Activated T-helper 17 cell treated with anti-CD3 and anti-CD28 coated beads, Interleukin-2, amount 50 U/mL, for 72 hours (primary cell): Measurements from ENCODE around the gene ST8SIA4. TPM values are rescaled to one million over a fixed set of nuclear protein-coding genes. Genes with fewer than 3 reads are reported as not detected.

Experiments
- ATAC-seq: fragments of 150-1000 bp; cut with Tn5 transposase; replicated peaks from 2 replicates; pipeline ENCODE4 v1.10.0; 2021; ENCODE audit warnings: mild to moderate bottlenecking, moderate library complexity
- H3K27ac Mint-ChIP-seq: one replicate; pipeline ENCODE4 v1.8.0; 2022; ENCODE audit warnings: mixed read lengths
- H3K27me3 Mint-ChIP-seq: one replicate; pipeline ENCODE4 v1.8.0; 2022; ENCODE audit warnings: mixed read lengths
- H3K36me3 Mint-ChIP-seq: one replicate; pipeline ENCODE4 v1.8.0; 2022; ENCODE audit warnings: low read depth, mild to moderate bottlenecking, mixed read lengths
- H3K4me1 Mint-ChIP-seq: one replicate; pipeline ENCODE4 v1.8.0; 2022; ENCODE audit warnings: mixed read lengths
- H3K4me3 Mint-ChIP-seq: one replicate; pipeline ENCODE4 v1.8.0; 2022; ENCODE audit warnings: mild to moderate bottlenecking, mixed read lengths
- H3K9me3 Mint-ChIP-seq: one replicate; pipeline ENCODE4 v1.8.0; 2022; ENCODE audit warnings: mixed read lengths
- total RNA-seq, 2 donors: library from RNA; stranded (reverse); gene quantifications; one replicate each; pipeline ENCODE4 v1.2.3, GENCODE V29; 2022

ST8SIA4 gene
- total RNA-seq, 2 donors from 2014 or later, result 42.8 to 73.7 TPM

DNA sequence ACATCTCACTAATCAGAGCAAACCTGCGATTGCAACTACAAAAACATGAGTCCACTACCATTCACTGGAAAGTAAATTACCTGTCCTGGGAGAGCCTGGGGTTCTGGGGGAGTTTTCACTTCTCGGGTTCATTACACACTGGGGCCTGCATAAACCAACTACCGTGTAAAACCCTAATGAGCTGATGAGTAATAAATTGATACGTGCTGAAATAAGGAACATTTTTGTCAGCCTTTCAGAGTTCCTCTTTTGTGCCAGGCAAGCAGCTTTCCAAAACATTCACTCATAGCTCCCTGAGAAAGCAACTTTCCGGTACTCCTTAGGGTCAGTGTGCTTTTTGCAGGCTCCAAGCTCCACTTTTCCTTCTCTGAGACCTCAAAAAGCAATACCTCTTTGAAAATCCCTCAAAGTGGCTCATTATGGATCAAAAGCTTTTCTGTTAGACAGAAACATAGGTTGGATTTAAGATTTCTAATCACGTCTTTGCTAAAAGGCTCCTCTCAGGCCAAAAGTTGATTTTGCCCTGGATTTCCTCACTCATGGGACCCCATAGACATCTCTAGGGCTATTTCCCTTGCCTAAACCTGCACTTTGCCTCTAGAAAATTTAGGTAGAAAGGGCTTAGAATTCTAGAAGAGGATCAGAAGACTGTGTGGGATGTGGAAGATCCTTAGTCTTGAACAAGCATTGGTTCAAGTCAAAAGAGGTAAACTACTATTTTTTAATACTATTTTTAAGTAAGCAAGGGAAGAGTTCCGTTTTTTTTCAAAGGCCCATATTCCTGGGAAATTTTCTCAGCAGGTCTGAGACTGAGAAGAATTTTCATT, 74.8 kb downstream of the ST8SIA4 start:
- H3K9me3 Mint-ChIP-seq, result no peaks in the 10 kb centered on the region
- peaks cover 38% of the 10 kb centered on the region for H3K4me1 Mint-ChIP-seq
- peak; percentile 84 for ATAC-seq
- H3K27ac Mint-ChIP-seq, result peak overlapping the region; percentile 84
- H3K36me3 Mint-ChIP-seq, result peaks cover 45% of the 10 kb centered on the region
- no peaks in the 10 kb centered on the region for H3K27me3 Mint-ChIP-seq
- peak overlapping the region; percentile 66 for H3K4me3 Mint-ChIP-seq

DNA sequence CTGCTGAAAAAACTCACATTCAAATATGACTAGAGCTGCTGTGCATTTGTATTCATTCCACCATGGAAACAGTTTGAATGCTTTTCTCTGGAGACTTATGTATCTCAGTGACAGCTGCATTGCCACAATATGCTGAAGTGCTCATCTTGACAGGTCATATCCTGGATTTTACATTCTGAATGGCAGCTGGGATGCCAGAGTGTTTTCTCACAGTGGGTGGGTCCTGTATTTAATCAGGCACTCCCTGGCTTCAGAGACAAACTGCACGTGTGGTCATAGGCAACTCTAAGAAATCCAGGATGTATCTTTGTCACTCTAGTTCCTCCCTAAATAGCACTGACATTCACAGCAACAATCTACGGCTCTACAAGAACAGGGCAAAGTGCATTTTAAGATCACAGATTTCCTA, 75.6 kb downstream of the ST8SIA4 start:
- peak; percentile 34 for ATAC-seq
- H3K36me3 Mint-ChIP-seq, result peaks cover 40% of the 10 kb centered on the region
- H3K4me1 Mint-ChIP-seq, result peaks cover 34% of the 10 kb centered on the region
- H3K27ac Mint-ChIP-seq, result peak overlapping the region; percentile 84
- H3K4me3 Mint-ChIP-seq, result peak overlapping the region; percentile 66
- no peaks in the 10 kb centered on the region for H3K27me3 Mint-ChIP-seq
- no peaks in the 10 kb centered on the region for H3K9me3 Mint-ChIP-seq

DNA sequence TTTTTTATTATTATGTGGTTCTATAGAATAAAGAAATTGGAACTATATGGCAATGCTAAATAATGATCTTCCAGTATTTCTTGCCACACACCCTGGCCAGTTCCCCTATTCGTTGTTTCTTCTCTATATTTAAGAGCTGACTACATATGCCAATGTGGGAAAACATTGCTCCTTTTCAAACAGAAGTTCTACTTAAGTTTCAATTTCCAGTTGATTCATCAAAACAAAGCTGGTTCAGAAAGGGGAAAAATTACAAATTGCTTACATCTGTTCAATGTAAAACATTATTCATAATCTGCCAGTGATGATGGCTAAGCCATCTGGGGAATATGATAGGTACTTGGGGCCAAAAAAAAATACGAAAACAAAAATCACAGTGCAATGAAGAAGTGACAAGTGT, 76.9 kb downstream of the ST8SIA4 start:
- H3K9me3 Mint-ChIP-seq, result no peaks in the 10 kb centered on the region
- H3K4me1 Mint-ChIP-seq, result peaks cover 36% of the 10 kb centered on the region
- peak overlapping the region; percentile 58 for H3K4me3 Mint-ChIP-seq
- peaks cover 41% of the 10 kb centered on the region for H3K36me3 Mint-ChIP-seq
- peak overlapping the region; percentile 82 for H3K27ac Mint-ChIP-seq
- no peaks in the 10 kb centered on the region for H3K27me3 Mint-ChIP-seq
- ATAC-seq, result peak; percentile 75

DNA sequence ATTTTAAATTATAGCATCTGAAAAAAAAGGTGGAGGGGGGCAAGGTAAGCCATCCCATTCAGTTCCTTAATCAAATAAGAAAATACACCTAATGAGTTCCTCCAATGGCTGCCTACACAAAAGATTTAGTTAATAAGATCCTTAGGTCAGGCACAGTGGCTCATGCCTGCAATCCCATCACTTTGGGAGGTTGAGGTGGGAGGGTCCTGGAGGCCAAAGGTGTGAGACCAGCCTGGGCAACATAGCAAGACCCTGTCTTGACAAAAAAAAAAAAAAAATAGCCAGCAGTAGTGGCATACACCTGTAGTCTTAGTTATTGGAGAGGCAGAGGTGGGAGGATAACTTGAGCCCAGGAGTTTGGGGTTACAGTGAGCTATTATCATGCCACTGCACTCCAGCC, 78.4 kb downstream of the ST8SIA4 start:
- no peaks in the 10 kb centered on the region for H3K9me3 Mint-ChIP-seq
- ATAC-seq, result no peak
- H3K27me3 Mint-ChIP-seq, result no peaks in the 10 kb centered on the region
- H3K27ac Mint-ChIP-seq, result no peak overlapping the region
- H3K36me3 Mint-ChIP-seq, result peaks cover 50% of the 10 kb centered on the region
- H3K4me1 Mint-ChIP-seq, result peaks cover 36% of the 10 kb centered on the region
- no peak overlapping the region for H3K4me3 Mint-ChIP-seq

DNA sequence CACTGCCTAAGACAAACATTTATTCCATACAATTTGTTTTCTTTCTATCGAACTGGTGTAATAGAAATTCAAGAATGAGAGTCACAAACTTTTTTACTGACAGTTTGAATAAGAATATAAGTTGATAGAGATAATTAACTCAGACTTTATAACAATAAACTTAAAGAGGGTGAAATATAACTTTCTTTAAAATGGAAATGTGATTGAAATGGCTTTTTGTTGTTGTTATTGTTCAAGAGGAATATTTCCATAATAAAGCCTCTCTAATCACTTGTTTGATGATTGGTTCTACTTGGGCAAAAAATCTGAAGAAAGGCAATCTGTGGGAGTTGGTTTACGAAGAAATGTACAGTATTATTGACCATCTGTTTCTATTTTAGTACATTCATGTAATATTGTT, 79.3 kb downstream of the ST8SIA4 start:
- peaks cover 29% of the 10 kb centered on the region for H3K4me1 Mint-ChIP-seq
- H3K27me3 Mint-ChIP-seq, result no peaks in the 10 kb centered on the region
- H3K27ac Mint-ChIP-seq, result peak overlapping the region; percentile 4
- H3K9me3 Mint-ChIP-seq, result no peaks in the 10 kb centered on the region
- H3K36me3 Mint-ChIP-seq, result peaks cover 43% of the 10 kb centered on the region
- no peak for ATAC-seq
- H3K4me3 Mint-ChIP-seq, result no peak overlapping the region

DNA sequence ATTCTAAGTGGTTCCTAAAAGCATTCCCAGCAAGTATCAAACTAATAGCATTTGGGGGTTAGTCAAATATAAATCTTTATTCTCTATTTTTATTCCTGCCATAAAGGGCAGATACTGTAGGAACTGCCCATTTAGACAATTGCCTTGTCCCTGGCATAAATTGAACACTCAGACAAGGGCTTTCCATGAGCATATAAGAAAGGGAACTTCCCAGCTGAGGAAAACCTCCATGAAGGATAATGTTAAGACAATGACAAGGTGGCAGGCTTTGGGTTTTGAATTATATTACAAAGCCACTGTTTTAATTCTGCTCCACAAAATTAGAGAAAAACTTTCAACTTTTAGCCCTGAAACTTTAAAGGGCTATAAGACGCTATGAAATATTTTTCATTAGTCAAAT, 81.3 kb downstream of the ST8SIA4 start:
- no peak for ATAC-seq
- peaks cover 40% of the 10 kb centered on the region for H3K36me3 Mint-ChIP-seq
- peak overlapping the region; percentile 7 for H3K27ac Mint-ChIP-seq
- H3K4me3 Mint-ChIP-seq, result no peak overlapping the region
- H3K4me1 Mint-ChIP-seq, result peaks cover 12% of the 10 kb centered on the region
- H3K27me3 Mint-ChIP-seq, result no peaks in the 10 kb centered on the region
- H3K9me3 Mint-ChIP-seq, result no peaks in the 10 kb centered on the region

DNA sequence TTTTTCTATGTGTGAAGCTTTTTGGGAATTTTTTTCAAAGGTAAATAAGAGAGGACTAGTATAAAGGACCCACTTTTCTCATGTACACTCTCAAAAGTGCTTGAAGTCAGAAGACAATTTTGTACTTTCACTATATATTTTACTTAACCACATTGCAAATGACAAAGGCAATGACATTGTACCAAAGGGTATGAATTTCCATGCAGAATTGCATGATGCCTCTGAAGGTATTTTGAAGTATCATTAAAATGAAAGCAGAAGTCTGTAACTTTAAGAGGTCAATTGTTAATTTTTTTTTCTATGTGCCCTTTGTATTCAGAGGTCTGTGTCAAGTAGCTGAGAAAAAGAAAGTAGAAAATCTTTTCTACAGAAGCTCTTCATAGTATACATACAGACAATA, 84.7 kb downstream of the ST8SIA4 start:
- no peak for ATAC-seq
- Mint-ChIP-seq H3K27ac (no peak overlapping the region), H3K27me3 (no peaks in the 10 kb centered on the region), H3K4me3 (no peak overlapping the region), H3K4me1 (peaks cover 4% of the 10 kb centered on the region), H3K9me3 (no peaks in the 10 kb centered on the region), H3K36me3 (peaks cover 30% of the 10 kb centered on the region)

DNA sequence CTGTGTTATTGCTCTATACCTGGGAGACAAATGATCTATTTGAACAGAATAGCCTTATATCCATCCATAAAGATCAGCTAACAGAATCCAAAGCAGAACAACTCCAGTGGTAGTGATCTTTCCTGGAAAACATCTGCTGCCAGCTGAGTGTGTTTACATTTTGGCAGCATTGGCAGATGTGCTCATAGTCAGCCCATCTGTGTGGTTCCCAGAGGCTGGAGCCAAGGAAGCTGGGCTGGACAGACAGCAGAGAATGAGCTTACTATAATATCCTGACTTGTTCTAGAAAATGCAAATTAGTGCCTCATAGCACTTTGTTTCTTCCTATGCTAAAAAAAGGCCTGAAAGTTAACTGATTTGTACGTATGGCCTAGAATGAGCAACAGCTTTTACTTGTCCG, 99.7 kb downstream of the ST8SIA4 start:
- no peaks in the 10 kb centered on the region for H3K27me3 Mint-ChIP-seq
- H3K36me3 Mint-ChIP-seq, result no peaks in the 10 kb centered on the region
- H3K9me3 Mint-ChIP-seq, result peaks cover 7% of the 10 kb centered on the region
- H3K4me1 Mint-ChIP-seq, result peaks cover 5% of the 10 kb centered on the region
- no peak for ATAC-seq
- no peak overlapping the region for H3K4me3 Mint-ChIP-seq
- H3K27ac Mint-ChIP-seq, result no peak overlapping the region

DNA sequence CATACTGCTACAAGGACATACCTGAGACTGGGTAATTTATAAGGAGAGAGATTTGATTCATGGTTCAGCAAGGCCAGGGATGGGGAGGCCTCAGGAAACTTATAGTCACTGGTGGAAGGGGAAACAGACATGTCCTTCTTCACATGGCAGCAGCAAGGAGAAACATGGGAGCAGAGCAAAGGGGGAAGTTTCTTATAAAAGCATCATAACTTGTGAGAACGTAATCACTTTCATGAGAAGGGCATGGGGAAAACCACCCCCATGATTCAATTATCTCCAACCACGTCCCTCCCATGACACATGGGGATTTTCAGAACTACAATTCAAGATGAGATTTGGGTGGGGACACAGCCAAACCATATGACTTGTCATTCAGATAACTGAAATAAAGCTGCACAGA, 100.9 kb downstream of the ST8SIA4 start:
- H3K4me3 Mint-ChIP-seq, result no peak overlapping the region
- H3K9me3 Mint-ChIP-seq, result peaks cover 7% of the 10 kb centered on the region
- H3K27ac Mint-ChIP-seq, result no peak overlapping the region
- no peaks in the 10 kb centered on the region for H3K27me3 Mint-ChIP-seq
- H3K36me3 Mint-ChIP-seq, result no peaks in the 10 kb centered on the region
- ATAC-seq, result peak; percentile 66
- H3K4me1 Mint-ChIP-seq, result peaks cover 5% of the 10 kb centered on the region

DNA sequence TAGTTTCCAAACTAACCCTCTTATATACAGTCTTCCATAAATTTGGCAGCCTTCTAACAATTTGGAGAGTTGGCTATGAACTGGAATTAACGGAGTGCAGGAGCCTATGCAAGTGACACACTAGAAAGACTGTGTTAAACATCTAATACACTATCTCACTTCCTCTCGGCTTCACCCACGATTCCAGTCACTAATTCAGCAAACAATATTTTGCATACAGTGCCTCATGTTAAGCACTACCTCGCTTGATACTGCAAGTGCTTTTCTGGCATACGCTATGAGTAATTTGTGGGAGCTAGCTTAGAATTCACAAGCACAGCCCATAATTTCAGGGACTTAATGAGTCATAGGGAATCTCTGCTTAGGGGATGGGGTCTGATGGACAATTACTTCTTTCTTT, 102.5 kb downstream of the ST8SIA4 start:
- Mint-ChIP-seq H3K9me3 (peaks cover 7% of the 10 kb centered on the region), H3K4me1 (peaks cover 5% of the 10 kb centered on the region), H3K4me3 (no peak overlapping the region), H3K27ac (no peak overlapping the region), H3K36me3 (no peaks in the 10 kb centered on the region), H3K27me3 (no peaks in the 10 kb centered on the region)
- ATAC-seq, result no peak

DNA sequence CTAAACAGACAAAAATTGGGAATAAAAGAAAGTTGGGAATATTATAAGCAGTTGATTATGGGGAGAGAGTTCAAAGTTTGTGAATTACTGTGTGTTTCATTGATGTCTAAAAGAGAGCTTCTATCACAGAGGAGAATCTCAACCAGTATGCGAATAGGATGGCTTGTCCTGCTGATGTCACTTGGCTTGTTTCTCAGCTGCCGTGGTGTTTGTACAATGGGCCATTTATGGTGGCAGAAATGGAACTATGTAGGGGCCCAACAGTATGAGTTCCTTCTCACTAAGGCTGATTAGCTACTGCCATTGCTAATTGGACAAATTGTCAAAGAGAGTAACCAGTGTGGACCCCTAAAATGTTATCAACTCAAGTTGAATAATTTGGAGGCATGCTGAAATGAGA, 103.9 kb downstream of the ST8SIA4 start:
- H3K36me3 Mint-ChIP-seq, result no peaks in the 10 kb centered on the region
- H3K27me3 Mint-ChIP-seq, result no peaks in the 10 kb centered on the region
- ATAC-seq, result no peak
- H3K4me3 Mint-ChIP-seq, result no peak overlapping the region
- no peak overlapping the region for H3K27ac Mint-ChIP-seq
- H3K4me1 Mint-ChIP-seq, result peaks cover 5% of the 10 kb centered on the region
- H3K9me3 Mint-ChIP-seq, result peaks cover 7% of the 10 kb centered on the region

DNA sequence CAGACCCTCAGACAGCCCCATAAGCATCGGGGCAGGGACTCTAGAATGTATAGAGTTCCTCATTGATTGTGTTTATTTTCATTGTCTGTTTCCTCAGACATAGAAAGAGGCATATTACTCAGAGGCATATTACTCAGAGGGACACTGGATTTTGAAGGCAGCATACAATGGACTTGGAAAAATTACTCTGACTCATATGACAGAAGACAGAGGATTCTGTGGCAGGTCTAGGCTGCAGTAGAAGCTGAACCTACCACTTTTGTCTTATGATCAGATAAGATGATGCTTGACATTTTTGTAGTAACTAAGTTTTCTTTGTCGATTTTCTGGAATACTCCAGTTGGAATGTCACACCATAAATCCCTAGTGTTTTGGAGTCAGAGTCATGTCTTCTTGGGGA, 105.2 kb downstream of the ST8SIA4 start:
- H3K4me1 Mint-ChIP-seq, result peaks cover 5% of the 10 kb centered on the region
- H3K4me3 Mint-ChIP-seq, result no peak overlapping the region
- H3K27ac Mint-ChIP-seq, result no peak overlapping the region
- no peaks in the 10 kb centered on the region for H3K27me3 Mint-ChIP-seq
- peaks cover 7% of the 10 kb centered on the region for H3K9me3 Mint-ChIP-seq
- ATAC-seq, result peak; percentile 32
- H3K36me3 Mint-ChIP-seq, result no peaks in the 10 kb centered on the region

DNA sequence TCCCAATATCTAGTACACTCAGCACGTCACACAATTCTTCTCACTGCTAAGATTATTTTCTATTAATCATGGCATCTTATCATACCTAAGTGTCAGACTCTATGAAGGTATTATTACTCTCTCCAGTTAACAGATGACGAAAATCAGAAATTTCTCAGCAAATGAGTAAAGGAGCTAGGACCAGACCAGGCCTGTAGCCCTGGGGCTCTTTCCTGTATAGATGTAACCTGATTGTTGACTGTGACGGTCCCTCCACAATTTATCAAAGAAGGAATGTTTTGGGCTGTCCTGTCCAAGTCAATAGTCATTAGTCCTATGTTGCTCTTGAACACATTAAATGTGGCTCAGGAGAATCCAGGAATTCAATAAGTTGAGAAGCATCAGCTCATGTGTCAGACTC, 106.2 kb downstream of the ST8SIA4 start:
- ATAC-seq, result no peak
- Mint-ChIP-seq H3K27ac (no peak overlapping the region), H3K9me3 (peaks cover 5% of the 10 kb centered on the region), H3K27me3 (no peaks in the 10 kb centered on the region), H3K4me3 (no peak overlapping the region), H3K36me3 (no peaks in the 10 kb centered on the region), H3K4me1 (peaks cover under 1% of the 10 kb centered on the region)

DNA sequence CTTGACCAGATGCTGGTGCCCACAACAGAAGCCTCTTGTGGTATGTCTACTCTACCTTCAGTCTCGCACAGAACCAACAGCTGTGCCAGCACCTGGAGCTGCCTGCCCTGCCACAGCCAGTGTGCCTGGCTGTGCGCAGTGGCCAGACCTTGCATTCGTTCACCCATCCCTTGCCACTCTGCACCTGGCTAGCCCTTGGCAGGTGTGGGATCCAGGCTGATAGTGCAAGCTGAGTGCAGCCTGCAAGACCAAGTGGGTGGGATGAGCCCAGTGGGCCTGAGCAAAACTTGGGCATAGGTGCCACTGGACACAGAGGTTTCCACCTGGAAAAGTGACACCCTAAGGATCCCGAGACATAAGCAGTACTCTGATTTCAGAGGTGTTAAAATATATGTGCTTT, 108.2 kb downstream of the ST8SIA4 start:
- Mint-ChIP-seq H3K9me3 (peaks cover 5% of the 10 kb centered on the region), H3K4me1 (no peaks in the 10 kb centered on the region), H3K4me3 (no peak overlapping the region), H3K27me3 (no peaks in the 10 kb centered on the region), H3K36me3 (no peaks in the 10 kb centered on the region), H3K27ac (no peak overlapping the region)
- ATAC-seq, result no peak

DNA sequence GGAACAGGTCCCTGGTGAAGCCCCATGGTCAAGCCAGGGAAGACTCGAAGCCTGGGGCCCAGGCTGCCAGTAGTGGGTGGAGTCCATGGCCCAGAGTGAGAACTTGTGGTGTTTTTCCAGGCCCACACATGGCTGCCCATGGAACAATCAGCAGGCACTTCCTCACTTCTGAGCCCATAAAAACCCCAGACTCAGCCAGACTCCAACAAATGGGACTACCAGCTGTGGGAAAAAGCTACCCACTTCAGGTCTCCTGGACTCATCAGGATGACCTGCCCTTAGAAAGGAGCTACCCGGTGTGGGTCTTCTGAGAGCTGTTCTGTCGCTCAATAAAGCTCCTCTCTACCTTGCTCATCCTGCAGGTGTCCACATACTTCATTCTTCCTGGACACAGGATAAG, 108.9 kb downstream of the ST8SIA4 start:
- Mint-ChIP-seq H3K4me1 (no peaks in the 10 kb centered on the region), H3K9me3 (peaks cover 5% of the 10 kb centered on the region), H3K27ac (no peak overlapping the region), H3K36me3 (no peaks in the 10 kb centered on the region), H3K4me3 (no peak overlapping the region), H3K27me3 (no peaks in the 10 kb centered on the region)
- no peak for ATAC-seq
